K562 (cell line): Measurements from ENCODE around the gene TMBIM4. TPM values are rescaled to one million over a fixed set of nuclear protein-coding genes. Genes with fewer than 3 reads are reported as not detected.

Experiments used
- BRCA1 ChIP-seq, 2 experiments: fragments of 450-650 bp in 1 of 2; sonication (generic) in 1 of 2; formaldehyde crosslinking in 1 of 2; IDR thresholded peaks; 2 replicates each; pipeline versions ENCODE4 v1.5.0 to v1.6.1; 2017 to 2020; ENCODE audit warnings: mild to moderate bottlenecking in 1 of 2, missing genetic modification reagents in 1 of 2
- CREB1 ChIP-seq, 2 experiments: sonication (generic) in 1 of 2; formaldehyde crosslinking in 1 of 2; IDR thresholded peaks; 2 replicates each; pipeline versions ENCODE4 v1.6.1 to v1.8.0; 2012 to 2022; ENCODE audit warnings: inconsistent platforms in 1 of 2, mild to moderate bottlenecking in 1 of 2, missing genetic modification reagents in 1 of 2, moderate library complexity in 1 of 2
- E2F5 ChIP-seq: sonication (generic); formaldehyde crosslinking; IDR thresholded peaks from 2 replicates; pipeline ENCODE4 v1.8.0; 2022; ENCODE audit warnings: mild to moderate bottlenecking, missing genetic modification reagents
- ESRRA ChIP-seq: fragments of 450-650 bp; IDR thresholded peaks from 2 replicates; pipeline ENCODE4 v1.6.1; 2014; ENCODE audit warnings: low read depth, mild to moderate bottlenecking, moderate library complexity, borderline replicate concordance
- HNRNPUL1 ChIP-seq: fragments of 200-400 bp; formaldehyde crosslinking; IDR thresholded peaks from 2 replicates; pipeline ENCODE4 v1.6.1; 2017; ENCODE audit warnings: low read length
- MAX ChIP-seq: sonication (generic); formaldehyde crosslinking; IDR thresholded peaks from 2 replicates; pipeline ENCODE4 v1.9.0; 2022; ENCODE audit warnings: mild to moderate bottlenecking, missing genetic modification reagents
- MCM5 ChIP-seq: fragments of 450-650 bp; IDR thresholded peaks from 2 replicates; pipeline ENCODE4 v1.6.1; 2016; ENCODE audit warnings: low read depth
- MGA ChIP-seq: fragments of 450-650 bp; IDR thresholded peaks from 2 replicates; pipeline ENCODE4 v1.6.1; 2016; ENCODE audit warnings: mild to moderate bottlenecking, moderate library complexity
- RBBP5 ChIP-seq: fragments of 200-600 bp; sonication (generic); IDR thresholded peaks from 2 replicates; pipeline ENCODE4 v1.6.1; 2012; ENCODE audit warnings: borderline replicate concordance, mild to moderate bottlenecking, low read length, control low read depth, inconsistent platforms; ENCODE audit not compliant: insufficient read depth, poor library complexity, severe bottlenecking
- U2AF1 ChIP-seq: fragments of 200-400 bp; formaldehyde crosslinking; optimal IDR thresholded peaks from 2 replicates; pipeline ENCODE3; 2017; ENCODE audit warnings: mild to moderate bottlenecking, low read depth, low read length, moderate library complexity
- ZNF282 ChIP-seq: sonication (generic); formaldehyde crosslinking; IDR thresholded peaks from 2 replicates; pipeline ENCODE4 v1.8.1; 2023; ENCODE audit warnings: missing genetic modification reagents
- ZNF668 ChIP-seq: fragments of 250-450 bp; sonication (Bioruptor Pico); IDR thresholded peaks from 2 replicates; pipeline ENCODE4 v1.8.0; 2022; ENCODE audit warnings: mild to moderate bottlenecking, inconsistent platforms
- ZNF699 ChIP-seq: fragments of 250-450 bp; sonication (Bioruptor Pico); IDR thresholded peaks from 2 replicates; pipeline ENCODE4 v1.8.0; 2021; ENCODE audit warnings: mild to moderate bottlenecking, moderate library complexity; ENCODE audit not compliant: insufficient replicate concordance
- polyA plus RNA-seq, 8 experiments: library from polyadenylated mRNA; depleted of rRNA in 4 of 8; stranded (reverse) in 5 of 8; unstranded in 3 of 8; fragments of >200 nt; fragmentation: Nextera tagmentation in 2 of 8; fragmentation: Illumina TruSeq in 1 of 8; extraction: Ambion mirVana in 2 of 8; extraction: Trizol in 1 of 8; gene quantifications; 2 replicates each; pipeline versions ENCODE4 v1.2.1 to v1.2.3, GENCODE V29; 2011 to 2014; ENCODE audit warnings: inconsistent platforms in 1 of 8, missing spikeins in 1 of 8
- total RNA-seq, 7 experiments: library from RNA; depleted of rRNA in 6 of 7; stranded (reverse); fragments of >200 nt in 6 of 7; fragmentation: Illumina TruSeq in 2 of 7; extraction: Trizol in 2 of 7; gene quantifications; 2 replicates each; pipeline versions ENCODE4 v1.2.1 to v1.2.3, GENCODE V29; 2011 to 2021; ENCODE audit warnings: low replicate concordance in 1 of 7

The TMBIM4 gene
- total and polyA plus RNA-seq, 9 of the 15 experiments (the other 6 are each of a cell fraction or from before 2014, with no cell fraction given), result 18.6 to 272 (median 50.0) TPM

- TF ChIP-seq HNRNPUL1 (no peak), ESRRA (peak; percentile 94; the same call in 1 of the 2 replicates), ZNF699 (no peak), E2F5 (CRISPR knock-in tag) (no peak), BRCA1 (IDR thresholded peaks at IDR 0.05) (no peak), BRCA1 (CRISPR knock-in tag; IDR thresholded peaks at IDR 0.05) (no peak), U2AF1 (no peak), MAX (no peak), CREB1 (IDR thresholded peaks at IDR 0.05) (peak; percentile 70), CREB1 (CRISPR knock-in tag; IDR thresholded peaks at IDR 0.05) (peak; percentile 88), MCM5 (no peak), ZNF282 (CRISPR knock-in tag) (no peak), RBBP5 (peak; percentile 94), MGA (peak; percentile 58), ZNF668 (CRISPR knock-in tag) (no peak)
Observed at GRCh38 chr12:66169221-66170170, at the start of gene TMBIM4 (continued).
